Left hindlimb (tissue), 1 donor: ENCODE data around the gene CPSF3.

Experiments used
- DNase-seq: peaks from one replicate; pipeline ENCODE4 v3.0.0-alpha.2; 2018

Gene CPSF3

DNA sequence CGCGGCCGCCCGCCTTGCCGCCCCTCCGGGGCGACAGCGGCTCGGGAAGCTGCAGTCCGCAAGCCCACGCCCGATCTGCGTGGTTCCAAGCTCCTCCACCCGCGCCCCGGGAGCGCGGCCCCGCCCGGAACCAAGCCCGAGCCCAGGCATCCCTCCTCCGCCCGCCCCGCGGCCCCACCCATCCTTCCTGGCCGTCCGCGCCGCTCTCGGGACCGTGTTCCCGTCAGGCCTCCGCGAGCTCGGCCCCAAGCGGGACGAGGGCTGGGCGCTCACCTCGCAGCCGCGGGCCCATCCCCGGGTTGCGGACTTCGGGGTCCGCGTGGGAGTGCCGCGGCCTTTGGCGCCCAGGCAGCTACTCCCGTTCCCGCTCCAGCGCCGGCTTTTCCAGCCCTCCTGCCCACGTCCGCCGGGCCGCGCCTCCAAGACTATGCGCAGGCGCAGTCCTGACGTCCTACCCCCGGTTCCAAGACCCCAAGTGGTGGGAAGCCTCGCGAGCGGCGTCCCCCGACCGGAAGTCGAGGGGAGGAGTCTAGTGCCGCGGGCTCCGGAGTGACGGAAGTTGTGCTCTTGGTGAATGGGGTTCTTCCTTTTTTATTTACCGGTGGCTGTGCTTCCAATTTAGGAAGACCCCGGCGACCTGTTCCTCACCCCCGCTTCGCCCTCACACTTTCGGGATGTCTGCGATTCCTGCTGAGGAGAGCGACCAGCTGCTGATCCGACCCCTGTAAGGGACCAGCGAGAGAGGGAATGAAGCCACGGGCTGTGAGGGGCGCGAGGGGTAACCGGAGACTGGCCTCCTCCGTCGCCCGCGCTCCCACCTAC is at the start of gene CPSF3, which contains the start of gene ITGB1BP1:
CPSF3 (plus strand) TSS at position 555 of the 822 bp plus-strand sequence; CDS start at position 675, 120 bp downstream.
ITGB1BP1 (minus strand) TSS at position 429 of the 822 bp plus-strand sequence. CDS start 4,831 bp downstream, outside the sequence.
- peak; percentile 98 for DNase-seq

DNA sequence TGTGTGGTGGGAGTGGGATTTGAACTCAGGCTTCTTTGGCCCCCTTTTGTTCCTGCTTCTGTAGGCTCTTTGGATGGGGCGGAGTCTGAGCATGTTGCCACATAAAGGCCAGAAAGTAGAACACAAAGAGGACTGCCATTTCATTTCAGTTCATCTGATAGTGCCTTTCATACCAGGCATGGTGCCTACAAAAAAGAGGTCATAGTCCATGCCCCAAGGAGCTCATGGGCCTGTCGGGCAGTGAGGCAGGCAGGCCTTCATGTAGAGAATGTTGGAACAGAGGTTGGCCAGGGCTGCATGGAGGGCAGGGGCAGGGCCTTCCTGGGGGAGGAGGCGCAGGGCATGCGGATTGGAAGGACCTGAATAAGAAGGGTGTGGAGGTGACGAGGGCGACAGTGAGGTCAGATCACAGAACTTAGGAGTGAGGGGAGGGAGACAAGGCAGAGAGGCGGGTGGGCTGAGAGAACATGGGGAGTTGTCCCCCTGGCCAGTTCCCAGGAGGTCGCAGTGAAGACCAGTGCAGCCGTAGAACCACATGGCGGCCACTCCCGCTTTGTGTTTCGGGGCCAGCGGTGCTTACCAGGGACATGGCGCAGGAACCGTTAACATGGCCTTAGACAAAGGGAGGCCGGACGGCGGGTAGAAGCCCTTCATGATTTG is 49.3 kb upstream of the CPSF3 start:
- no peak for DNase-seq

- no peak for DNase-seq
These were observed 47.5 kb upstream of the CPSF3 start for GRCh38 chr2:9375857-9376428.

DNA sequence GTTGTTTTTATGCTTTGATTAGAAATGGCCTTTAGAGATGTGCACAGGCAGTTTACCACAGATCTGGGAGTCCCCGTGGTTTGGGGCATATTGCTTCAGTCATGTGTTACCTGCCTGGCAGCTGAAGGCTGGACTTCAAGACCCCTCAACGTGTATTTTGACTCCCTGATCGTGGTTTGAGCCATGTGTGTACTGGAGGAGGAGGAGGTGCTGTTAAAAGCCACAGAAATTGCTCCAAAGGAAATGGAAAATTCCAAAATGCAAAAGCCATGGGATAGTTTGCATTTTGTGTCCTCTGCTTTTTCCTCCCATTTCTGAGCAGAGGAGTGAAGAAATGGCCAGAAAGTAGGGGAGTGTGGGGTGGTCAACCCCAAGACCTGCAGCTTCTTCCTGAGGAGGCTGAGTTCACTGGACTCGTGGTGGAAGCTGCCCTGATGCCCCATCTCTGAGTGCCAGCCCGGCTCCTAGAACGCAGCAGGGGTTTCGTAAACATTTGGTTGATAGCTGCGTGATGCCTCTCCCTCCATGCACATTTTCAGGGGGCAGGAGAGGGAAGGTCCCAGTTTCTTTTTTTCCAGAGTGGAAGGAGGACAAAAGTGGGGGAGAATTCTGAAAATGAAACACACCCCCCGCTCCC is 45.9 kb upstream of the CPSF3 start:
- DNase-seq: no peak

DNA sequence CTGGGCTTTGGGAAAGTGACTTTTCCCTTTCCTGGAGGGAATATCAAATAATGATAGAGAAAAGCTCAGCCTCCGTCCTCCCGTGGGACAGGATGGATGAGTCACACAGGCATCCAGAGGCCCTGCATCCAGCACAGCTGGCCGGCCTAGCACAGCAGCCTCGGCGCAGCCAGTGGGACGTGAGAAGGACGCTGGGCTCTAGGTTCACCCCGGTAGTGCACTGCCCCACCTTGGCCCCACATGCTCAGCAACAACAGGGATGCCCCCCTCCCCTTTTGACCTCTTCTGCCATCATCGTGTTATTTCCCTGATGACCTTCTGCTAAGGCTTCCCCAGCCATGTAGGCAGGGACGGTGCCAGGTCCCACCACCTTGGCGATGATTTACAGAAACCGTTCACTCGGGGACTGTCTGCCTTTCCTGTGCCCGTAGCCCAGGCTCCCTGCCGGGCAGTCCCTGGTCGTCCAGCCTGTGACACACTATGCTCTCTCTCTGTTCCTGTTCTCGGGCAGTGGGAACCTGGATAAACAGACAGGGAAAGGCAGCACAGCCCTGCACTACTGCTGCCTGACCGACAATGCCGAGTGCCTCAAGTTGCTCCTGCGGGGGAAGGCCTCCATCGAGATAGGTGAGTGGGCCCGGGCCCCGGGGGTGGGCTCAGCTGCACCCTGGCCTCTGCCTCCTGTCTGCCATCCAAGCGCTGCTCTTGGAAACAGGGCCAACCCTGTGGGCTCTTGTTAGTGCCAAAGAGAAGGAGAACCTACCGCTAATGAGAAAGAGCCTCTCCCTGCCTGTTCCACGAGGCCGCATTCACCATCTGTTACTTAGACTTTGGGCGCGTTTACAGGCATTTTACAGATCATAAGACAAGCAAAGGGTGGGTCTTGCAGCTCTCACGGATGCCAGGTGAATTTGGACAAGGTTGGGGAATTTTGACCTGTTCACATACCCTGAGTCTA is 44.7 kb upstream of the CPSF3 start:
- no peak for DNase-seq

DNA sequence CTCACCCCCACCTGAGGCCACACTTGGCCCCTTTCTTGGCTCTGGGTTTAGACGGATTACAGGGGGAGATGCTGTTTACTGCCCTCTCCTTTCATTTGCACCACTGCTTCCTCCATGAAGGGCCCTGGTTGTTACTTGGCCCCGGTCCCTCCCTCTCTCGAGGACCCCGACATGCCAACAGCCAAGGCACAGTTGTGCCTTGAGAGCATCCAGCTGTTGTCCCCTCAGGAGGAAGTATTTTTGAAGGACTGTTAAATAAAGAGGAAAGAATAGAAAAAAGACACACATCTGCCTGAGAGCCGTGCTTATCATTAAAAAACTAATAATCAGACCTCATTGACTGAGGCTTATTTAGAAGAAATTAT is 44.1 kb upstream of the CPSF3 start:
- DNase-seq: no peak

GRCh38 chr2:9380702-9381628 is 42.5 kb upstream of the CPSF3 start:
- DNase-seq: no peak

DNA sequence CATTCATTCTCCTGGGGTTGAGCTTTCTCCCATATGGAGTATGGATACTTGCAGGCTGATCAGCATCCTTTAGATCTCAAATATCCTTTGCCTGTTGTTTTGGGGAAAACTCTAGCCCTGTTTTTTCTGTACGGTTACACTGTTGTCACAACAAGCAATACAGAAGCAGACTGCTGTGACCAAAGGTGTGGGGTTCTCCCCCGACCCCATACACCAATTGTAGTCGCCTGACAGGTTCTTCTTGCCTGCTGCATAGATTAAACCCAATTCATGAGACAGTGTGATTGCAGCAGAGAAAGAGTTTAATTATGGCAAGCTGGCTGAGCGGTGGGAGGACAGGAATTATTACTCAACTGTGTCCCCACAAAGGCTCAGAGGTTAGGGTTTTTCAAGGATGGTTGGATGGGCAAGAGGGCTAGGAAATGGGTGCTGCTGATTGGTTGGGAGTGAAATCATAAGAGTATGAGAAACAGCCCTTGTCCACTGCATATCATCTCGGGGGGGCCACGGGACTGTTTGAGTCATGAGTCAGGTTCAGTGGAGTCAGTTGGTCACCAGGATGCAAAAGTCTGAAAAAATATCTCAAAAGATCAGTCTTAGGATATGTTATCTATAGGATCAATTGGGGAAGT is 40.7 kb upstream of the CPSF3 start:
- no peak for DNase-seq

DNA sequence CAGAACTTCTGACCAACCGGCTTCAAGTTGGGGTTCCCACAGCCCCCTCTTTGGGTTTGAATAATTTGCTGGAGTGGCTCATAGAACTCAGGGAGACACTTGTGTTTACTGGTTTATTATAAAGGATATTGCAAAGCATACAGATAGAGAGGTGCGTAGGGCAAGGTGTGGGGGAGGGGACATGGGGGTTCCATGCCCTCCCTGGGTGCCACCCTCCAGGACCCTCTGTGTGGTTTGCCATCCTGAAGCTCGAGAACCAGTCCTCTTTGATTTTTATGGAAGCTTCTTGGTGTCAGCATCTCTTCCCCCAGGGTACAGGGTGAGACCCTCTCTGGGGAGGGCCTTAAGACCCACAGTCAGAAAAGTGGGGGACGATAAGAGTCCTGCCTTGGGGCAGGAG is 38.9 kb upstream of the CPSF3 start:
- DNase-seq: no peak

DNA sequence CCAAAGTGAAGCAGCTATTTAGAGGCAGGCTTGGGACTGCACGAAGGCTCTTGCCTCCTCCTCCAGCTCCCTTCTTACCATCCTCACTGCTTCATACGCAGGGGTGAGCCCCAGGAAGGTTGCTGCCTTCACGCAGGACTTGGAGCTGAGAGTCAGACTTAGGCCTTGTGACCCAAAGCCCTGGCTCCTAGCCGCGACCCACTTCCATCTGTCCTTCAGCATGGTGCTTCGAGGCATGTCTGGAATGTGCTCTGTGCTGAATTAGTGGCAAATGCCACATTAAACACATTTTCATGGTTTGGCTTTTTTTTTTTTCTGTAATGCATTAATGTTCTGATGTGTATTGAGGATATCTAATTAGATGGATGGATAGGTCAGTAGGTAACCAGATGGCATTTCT is 37.6 kb upstream of the CPSF3 start:
- DNase-seq: no peak

DNA sequence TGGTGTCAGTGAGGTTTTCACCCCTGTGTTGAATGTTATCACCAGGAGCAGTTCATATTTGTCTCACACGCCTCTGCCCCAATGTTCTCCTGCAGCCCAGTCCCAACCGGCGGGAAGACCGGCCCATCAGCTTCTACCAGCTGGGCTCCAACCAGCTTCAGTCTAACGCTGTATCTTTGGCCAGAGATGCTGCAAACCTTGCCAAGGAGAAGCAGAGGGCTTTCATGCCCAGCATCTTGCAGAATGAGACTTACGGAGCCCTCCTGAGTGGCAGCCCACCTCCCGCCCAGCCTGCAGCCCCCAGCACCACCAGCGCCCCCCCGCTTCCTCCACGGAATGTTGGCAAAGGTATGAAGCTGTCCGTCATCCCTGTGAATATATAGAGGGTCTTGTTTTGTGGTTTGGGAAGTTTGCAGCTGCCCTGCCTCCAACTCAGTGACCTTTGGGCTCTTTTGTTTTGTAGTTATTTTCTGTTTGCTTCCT is 35.2 kb upstream of the CPSF3 start:
- no peak for DNase-seq

- no peak for DNase-seq
These were observed 34.2 kb upstream of the CPSF3 start for GRCh38 chr2:9388950-9389911.

GRCh38 chr2:9390151-9390850 is 33.2 kb upstream of the CPSF3 start:
- no peak for DNase-seq

- DNase-seq: no peak
These were observed 32.5 kb upstream of the CPSF3 start for GRCh38 chr2:9390991-9391390.

GRCh38 chr2:9391961-9392720 is 31.3 kb upstream of the CPSF3 start:
- no peak for DNase-seq

- peak; percentile 60 for DNase-seq
These were observed 30.3 kb upstream of the CPSF3 start for GRCh38 chr2:9392898-9393765.

GRCh38 chr2:9394816-9395215 is 28.6 kb upstream of the CPSF3 start:
- no peak for DNase-seq
